Sigmoid colon (tissue), 7 donors: Measurements from ENCODE around the gene SLC25A51. TPM values are rescaled to one million over a fixed set of nuclear protein-coding genes. Genes with fewer than 3 reads are reported as not detected.
"Not testable (repeated sequence)": the region's sequence is repeated elsewhere in the genome, so short reads cannot be mapped to it uniquely, and the experiment has no call there.

Source experiments
- DNase-seq: peaks from one replicate; pipeline ENCODE4 v3.0.0-alpha.2; 2019
- H3K27ac ChIP-seq, 4 donors: fragments of 200-600 bp; sonication (generic); one replicate each; pipeline ENCODE4 v1.5.1; 2016 to 2019; ENCODE audit warnings: mild to moderate bottlenecking in 1 of 4
- H3K27me3 ChIP-seq, 3 donors: fragments of 200-600 bp; sonication (generic); one replicate each; pipeline ENCODE4 v1.5.1; 2019; ENCODE audit warnings: mild to moderate bottlenecking in 1 of 3
- H3K36me3 ChIP-seq, 4 donors: fragments of 200-600 bp; sonication (generic); one replicate each; pipeline ENCODE4 v1.5.1; 2016 to 2019
- H3K4me1 ChIP-seq, 4 donors: fragments of 200-600 bp; sonication (generic); one replicate each; pipeline ENCODE4 v1.5.1; 2017 to 2019
- H3K4me3 ChIP-seq, 4 donors: fragments of 200-600 bp; sonication (generic); one replicate each; pipeline ENCODE4 v1.5.1; 2017 to 2019; ENCODE audit warnings: mild to moderate bottlenecking in 2 of 4, moderate library complexity in 1 of 4
- H3K9me3 ChIP-seq, 4 donors: fragments of 200-600 bp in 3 of 4; sonication (generic) in 3 of 4; one replicate each; pipeline versions ENCODE4 v1.5.1 to v1.6.1; 2013 to 2019
- EP300 ChIP-seq, 4 donors: sonication (generic); formaldehyde crosslinking; IDR thresholded peaks; one replicate each; pipeline ENCODE4 v1.6.1; 2017; ENCODE audit warnings: antibody characterized with exemption in 4 of 4
- POLR2A ChIP-seq, 2 donors: fragments of 450-650 bp; IDR thresholded peaks; one replicate each; pipeline ENCODE4 v1.6.1; 2016; ENCODE audit warnings: antibody characterized with exemption in 2 of 2, mild to moderate bottlenecking in 2 of 2, moderate library complexity in 2 of 2
- POLR2AphosphoS5 ChIP-seq, 4 donors: sonication (generic); formaldehyde crosslinking; IDR thresholded peaks; one replicate each; pipeline ENCODE4 v1.6.1; 2017; ENCODE audit warnings: antibody characterized with exemption in 4 of 4
- WGBS, 2 donors: extraction: QIAGEN DNeasy Blood & Tissue Kit; methylation state at CpG; one replicate each; pipeline ENCODE4 v1.1.7; 2013; 5-methylcytosine and 5-hydroxymethylcytosine counted together
- intact Hi-C: fragments of 100-400 bp; cut with DNase I; formaldehyde crosslinking; loops from one replicate; pipeline ENCODE4 v1.15.1; 2023
- polyA plus RNA-seq, 3 donors: library from polyadenylated mRNA; stranded (reverse); fragments of 200-250 nt; gene quantifications; one replicate each; pipeline ENCODE4 v1.2.3, GENCODE V29; 2013
- total RNA-seq, 4 donors: library from RNA; depleted of rRNA; stranded (reverse); fragments of >200 nt; gene quantifications; one replicate each; pipeline ENCODE4 v1.1.0, GENCODE V29; 2016
- TF ChIP-seq, protein P1 (sequence below), 4 experiments: fragments of 450-650 bp in 3 of 4; fragments of 200-600 bp in 1 of 4; IDR thresholded peaks; one replicate each; pipeline ENCODE4 v1.5.1; 2016 to 2019; ENCODE audit warnings: antibody characterized with exemption in 4 of 4, mild to moderate bottlenecking in 3 of 4, moderate library complexity in 2 of 4
- donor health status: healthy with polysubstance abuse.
- donor health status: Bipolar disorder and iron deficiency.
- donor health status: healthy.

SLC25A51 gene
- total and polyA plus RNA-seq, 7 donors: 4.2 to 31.0 (median 19.3) TPM

DNA sequence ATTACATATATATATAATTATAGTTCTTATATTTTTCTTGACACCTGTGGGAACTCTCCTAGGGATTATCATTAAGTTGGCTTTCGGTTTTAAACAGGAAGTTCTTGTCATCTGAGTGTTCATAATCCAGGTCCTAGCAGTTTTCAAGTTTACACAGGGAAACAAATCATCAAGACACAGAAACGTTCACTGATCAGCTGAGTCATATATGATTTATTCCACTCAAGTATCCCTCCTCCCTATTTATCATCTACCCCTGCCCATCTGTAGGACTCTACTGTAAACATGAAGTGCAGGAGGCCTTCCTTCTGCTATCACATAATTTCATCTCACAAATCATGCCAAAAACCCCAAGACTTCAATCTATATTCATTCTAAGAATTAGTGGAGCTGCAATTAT lies 6.3 kb downstream of the SLC25A51 start:
- Histone ChIP-seq H3K27ac (no peak overlapping the region), H3K27me3 (no peaks in the 10 kb centered on the region), H3K9me3 (no peaks in the 10 kb centered on the region), H3K4me3 (no peak overlapping the region), H3K36me3 (peaks cover 0 to 70% (median 17%) of the 10 kb centered on the region in 4 donors), H3K4me1 (peaks cover 0 to 14% (median 8%) of the 10 kb centered on the region in 4 donors)
- intact Hi-C loops: no loop called here
- no peak for DNase-seq
- WGBS, 2 donors: 40 to 49% methylated on average over 2 of the region's 2 CpGs
- TF ChIP-seq POLR2A (IDR thresholded peaks at IDR 0.05): no peak
- no peak for TF ChIP-seq POLR2AphosphoS5 (IDR thresholded peaks at IDR 0.05)

DNA sequence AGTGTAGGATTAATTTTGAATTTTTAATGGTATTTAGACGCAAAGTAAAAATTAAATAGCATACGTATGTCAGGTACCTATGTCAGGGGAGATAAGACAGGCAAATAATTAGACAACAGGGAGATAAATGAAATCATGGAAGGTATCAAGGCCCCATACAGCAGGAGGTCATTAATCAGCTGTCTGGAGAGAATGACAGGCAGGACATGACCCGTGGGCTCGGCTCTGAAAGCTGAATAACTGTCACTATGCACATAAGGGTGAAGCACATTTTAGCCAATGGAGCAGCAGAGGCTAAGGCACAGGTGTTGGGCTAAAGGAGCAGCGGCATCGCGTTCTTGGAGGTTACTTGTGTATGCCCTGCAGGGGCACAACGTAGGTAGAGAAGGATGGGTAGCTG lies 11.9 kb downstream of the SLC25A51 start:
- intact Hi-C loops: no loop called here
- Histone ChIP-seq H3K4me1 (no peaks in the 10 kb centered on the region), H3K9me3 (no peaks in the 10 kb centered on the region), H3K27ac (no peak overlapping the region), H3K4me3 (no peak overlapping the region), H3K36me3 (peaks cover 0 to 70% (median 15%) of the 10 kb centered on the region in 4 donors), H3K27me3 (no peaks in the 10 kb centered on the region)
- WGBS, 2 donors: 92 to 93% methylated on average over 8 of the region's 8 CpGs
- no peak for DNase-seq
- no peak for TF ChIP-seq POLR2A (IDR thresholded peaks at IDR 0.05)
- no peak for TF ChIP-seq EP300 (IDR thresholded peaks at IDR 0.05)
- TF ChIP-seq POLR2AphosphoS5 (IDR thresholded peaks at IDR 0.05): no peak
- TF ChIP-seq, protein P1, sequence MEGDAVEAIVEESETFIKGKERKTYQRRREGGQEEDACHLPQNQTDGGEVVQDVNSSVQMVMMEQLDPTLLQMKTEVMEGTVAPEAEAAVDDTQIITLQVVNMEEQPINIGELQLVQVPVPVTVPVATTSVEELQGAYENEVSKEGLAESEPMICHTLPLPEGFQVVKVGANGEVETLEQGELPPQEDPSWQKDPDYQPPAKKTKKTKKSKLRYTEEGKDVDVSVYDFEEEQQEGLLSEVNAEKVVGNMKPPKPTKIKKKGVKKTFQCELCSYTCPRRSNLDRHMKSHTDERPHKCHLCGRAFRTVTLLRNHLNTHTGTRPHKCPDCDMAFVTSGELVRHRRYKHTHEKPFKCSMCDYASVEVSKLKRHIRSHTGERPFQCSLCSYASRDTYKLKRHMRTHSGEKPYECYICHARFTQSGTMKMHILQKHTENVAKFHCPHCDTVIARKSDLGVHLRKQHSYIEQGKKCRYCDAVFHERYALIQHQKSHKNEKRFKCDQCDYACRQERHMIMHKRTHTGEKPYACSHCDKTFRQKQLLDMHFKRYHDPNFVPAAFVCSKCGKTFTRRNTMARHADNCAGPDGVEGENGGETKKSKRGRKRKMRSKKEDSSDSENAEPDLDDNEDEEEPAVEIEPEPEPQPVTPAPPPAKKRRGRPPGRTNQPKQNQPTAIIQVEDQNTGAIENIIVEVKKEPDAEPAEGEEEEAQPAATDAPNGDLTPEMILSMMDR (IDR thresholded peaks at IDR 0.05): no peak

DNA sequence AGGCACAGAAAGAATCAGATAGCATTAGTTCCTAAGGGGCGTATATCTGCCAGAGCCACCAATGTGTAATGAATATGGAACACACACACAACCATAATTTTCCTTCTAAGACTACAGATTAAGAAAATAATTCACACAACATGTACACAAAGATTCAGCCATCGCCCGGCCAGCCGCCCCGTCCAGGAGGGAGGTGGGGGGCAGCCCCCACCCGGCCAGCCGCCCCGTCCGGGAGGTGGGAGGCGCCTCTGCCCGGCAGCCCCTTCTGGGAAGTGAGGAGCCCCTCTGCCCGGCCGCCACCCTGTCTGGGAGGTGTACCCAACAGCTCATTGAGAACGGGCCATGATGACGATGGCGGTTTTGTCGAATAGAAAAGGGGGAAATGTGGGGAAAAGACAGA lies 12.9 kb downstream of the SLC25A51 start:
- H3K27me3 ChIP-seq, DNase-seq, H3K4me1 ChIP-seq, H3K4me3 ChIP-seq, intact Hi-C loops, H3K27ac ChIP-seq, H3K9me3 ChIP-seq: not testable (repeated sequence)
- WGBS, 2 donors: 97 to 98% methylated on average over 15 of the region's 17 CpGs
- peaks cover 0 to 68% (median 13%) of the 10 kb centered on the region in 4 donors for H3K36me3 ChIP-seq

DNA sequence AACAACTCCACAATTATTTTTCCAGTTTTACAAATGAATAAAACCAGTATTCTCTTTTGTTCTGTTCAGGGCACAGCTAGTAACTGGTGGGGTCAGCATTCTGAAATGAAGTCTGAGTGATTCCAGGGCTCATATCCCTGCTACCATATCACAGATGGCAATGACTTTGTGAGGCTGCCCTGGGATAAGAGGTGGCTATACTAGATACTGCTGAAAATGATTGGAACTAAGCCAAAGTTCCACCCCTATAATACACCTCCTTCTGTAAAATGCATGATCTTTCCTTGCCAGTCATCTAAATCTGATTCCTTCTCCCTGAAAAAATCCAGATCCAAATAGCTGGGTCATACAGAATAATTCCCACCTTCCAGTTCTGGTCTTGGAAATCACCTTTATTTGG lies 14.4 kb downstream of the SLC25A51 start:
- Histone ChIP-seq H3K27me3 (no peaks in the 10 kb centered on the region), H3K27ac (no peak overlapping the region), H3K4me1 (no peaks in the 10 kb centered on the region), H3K4me3 (no peak overlapping the region), H3K9me3 (no peaks in the 10 kb centered on the region), H3K36me3 (peaks cover 0 to 67% (median 8%) of the 10 kb centered on the region in 4 donors)
- no peak for DNase-seq
- intact Hi-C loops: no loop called here
- TF ChIP-seq POLR2A (IDR thresholded peaks at IDR 0.05) (no peak), EP300 (IDR thresholded peaks at IDR 0.05) (no peak), POLR2AphosphoS5 (IDR thresholded peaks at IDR 0.05) (no peak)
- TF ChIP-seq, protein P1 (IDR thresholded peaks at IDR 0.05): no peak

DNA sequence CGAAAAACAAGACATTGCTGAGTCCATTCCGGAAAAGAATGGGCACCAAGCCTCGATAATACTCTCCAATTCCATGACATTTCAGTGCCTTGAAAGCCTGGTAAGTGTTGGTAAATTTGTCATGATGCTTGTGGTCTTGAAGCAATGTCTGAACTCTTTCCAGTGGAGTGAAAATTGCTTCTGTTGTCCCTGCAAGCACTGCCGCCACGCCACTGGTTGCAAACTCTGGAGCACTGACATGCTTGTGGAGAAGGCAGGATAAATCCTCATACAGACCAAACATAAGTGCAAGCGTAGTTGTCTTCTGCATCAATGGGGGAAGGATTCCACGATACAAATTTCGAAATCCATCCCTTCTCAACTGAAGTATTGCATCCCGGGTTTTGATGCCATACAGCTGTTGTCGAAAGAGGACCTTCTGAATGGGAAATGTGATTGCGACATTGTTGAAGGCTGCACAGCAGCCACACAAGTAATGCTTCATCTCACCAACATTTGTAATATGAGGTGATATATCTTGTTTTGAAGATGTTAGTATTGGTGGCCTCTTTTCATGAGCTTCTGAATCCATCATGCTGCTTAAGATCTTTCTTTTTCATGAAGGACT lies 15.8 kb downstream of the SLC25A51 start:
- TF ChIP-seq POLR2AphosphoS5 (IDR thresholded peaks at IDR 0.05): peak in 1 of 4 donors; percentile 7
- DNase-seq, intact Hi-C loops, H3K9me3 ChIP-seq, H3K27ac ChIP-seq, H3K4me3 ChIP-seq, H3K27me3 ChIP-seq, H3K4me1 ChIP-seq: not testable (repeated sequence)
- WGBS, 2 donors: 87 to 89% methylated on average over 11 of the region's 11 CpGs
- peaks cover 0 to 52% (median 4%) of the 10 kb centered on the region in 4 donors for H3K36me3 ChIP-seq

DNA sequence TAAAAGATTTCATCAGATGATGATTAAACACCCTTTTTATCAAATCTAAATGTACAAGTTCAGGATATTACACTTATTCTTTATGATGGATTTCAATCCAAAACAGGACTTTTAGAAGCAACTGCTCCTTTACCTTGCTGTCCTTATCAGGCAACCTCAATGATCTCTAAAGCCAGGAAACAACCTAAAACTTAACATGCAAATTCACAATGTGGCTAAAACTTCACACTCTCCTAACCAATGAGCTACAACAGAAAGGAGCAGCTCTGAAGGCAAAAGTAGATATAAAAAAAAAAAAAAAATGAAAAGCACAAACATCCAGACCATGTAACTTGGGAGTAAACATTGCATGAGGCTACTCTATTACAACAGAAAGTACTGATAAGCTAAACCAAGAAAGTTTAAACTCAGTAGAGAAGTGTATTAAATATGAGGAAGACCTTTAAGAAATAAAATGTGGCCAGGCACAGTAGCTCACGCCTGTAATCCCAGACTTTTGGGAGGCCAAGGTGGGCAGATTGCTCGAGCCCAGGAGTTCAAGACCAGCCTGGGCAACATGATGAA lies 22.9 kb downstream of the SLC25A51 start:
- DNase-seq: no peak
- H3K27ac ChIP-seq: no peak overlapping the region
- H3K36me3 ChIP-seq: peaks cover 0 to 38% (median 0%) of the 10 kb centered on the region in 4 donors
- intact Hi-C loops: no loop called here
- 90 to 96% methylated on average over 2 of the region's 2 CpGs for WGBS, 2 donors
- TF ChIP-seq, protein P1 (IDR thresholded peaks at IDR 0.05): no peak
- TF ChIP-seq POLR2AphosphoS5 (IDR thresholded peaks at IDR 0.05) (no peak), EP300 (IDR thresholded peaks at IDR 0.05) (no peak), POLR2A (IDR thresholded peaks at IDR 0.05) (no peak)
- H3K4me1 ChIP-seq: no peaks in the 10 kb centered on the region
- no peaks in the 10 kb centered on the region for H3K9me3 ChIP-seq
- H3K27me3 ChIP-seq: no peaks in the 10 kb centered on the region
- no peak overlapping the region for H3K4me3 ChIP-seq
